ENCODE data around the gene MAPKBP1. TPM values are rescaled to one million over a fixed set of nuclear protein-coding genes. Genes with fewer than 3 reads are reported as not detected.

The MAPKBP1 gene
- polyA plus RNA-seq, 6 donors from 2014 or later, result 1.6 to 5.5 (median 2.2) TPM; not detected in 1

GRCh38 chr15:41790756-41791546, 16.7 kb downstream of the MAPKBP1 start:
- peaks cover 0 to 2% (median 0%) of the 10 kb centered on the region in 7 donors for H3K9me3 Mint-ChIP-seq
- DNase-seq, result no peak

DNA sequence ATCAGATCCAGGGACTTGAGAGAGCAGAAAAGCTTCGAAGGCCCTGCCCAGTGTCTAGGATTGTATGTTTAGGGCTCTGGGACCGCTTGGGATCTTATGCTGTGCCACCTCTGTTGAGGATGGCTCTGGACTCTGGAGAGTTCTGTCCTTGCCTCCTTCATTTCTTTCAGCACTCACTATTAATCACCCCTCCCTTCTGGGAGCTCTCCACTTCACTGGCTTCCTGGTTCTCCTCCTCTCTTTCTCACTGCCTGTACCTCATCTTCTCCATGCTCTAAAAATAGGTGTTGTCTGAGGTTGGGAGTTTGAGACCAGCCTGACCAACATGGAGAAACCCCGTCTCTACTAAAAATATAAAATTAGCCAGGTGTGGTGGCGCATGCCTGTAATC, 17.3 kb downstream of the MAPKBP1 start:
- Mint-ChIP-seq H3K4me3 (peak overlapping the region in 1 of 8 donors; percentile 65), H3K9me3 (peaks cover 0 to 2% (median 0%) of the 10 kb centered on the region in 7 donors), H3K27ac (peak overlapping the region in 4 of 6 donors; percentile 15 to 71 (median 30)), H3K27me3 (no peaks in the 10 kb centered on the region), H3K4me1 (peaks cover 60 to 67% (median 65%) of the 10 kb centered on the region in 3 donors), H3K36me3 (no peaks in the 10 kb centered on the region)
- DNase-seq (no peak), ATAC-seq (ENCODE audit: low read depth in 2 of 2) (no peak)

More at GRCh38 chr15:41790756-41791546, 16.7 kb downstream of the MAPKBP1 start:
- ATAC-seq (ENCODE audit: low read depth in 2 of 2), result peak in 1 of 2 donors; percentile 25
- Mint-ChIP-seq H3K36me3 (no peaks in the 10 kb centered on the region), H3K4me3 (peak overlapping the region in 2 of 8 donors; percentile 29 to 65), H3K27ac (peak overlapping the region in 3 of 6 donors; percentile 13 to 79 (median 71)), H3K27me3 (no peaks in the 10 kb centered on the region), H3K4me1 (peaks cover 58 to 64% (median 59%) of the 10 kb centered on the region in 3 donors)

- Mint-ChIP-seq H3K4me1 (peaks cover 60 to 70% (median 63%) of the 10 kb centered on the region in 3 donors), H3K27me3 (no peaks in the 10 kb centered on the region), H3K4me3 (peak overlapping the region in 1 of 8 donors; percentile 3), H3K9me3 (peaks cover 0 to 2% (median 0%) of the 10 kb centered on the region in 7 donors), H3K27ac (peak overlapping the region in 3 of 6 donors; percentile 21 to 71 (median 38)), H3K36me3 (no peaks in the 10 kb centered on the region)
- ATAC-seq (ENCODE audit: low read depth in 2 of 2) (no peak), DNase-seq (no peak)
Measured at GRCh38 chr15:41792000-41792637, 17.8 kb downstream of the MAPKBP1 start.

DNA sequence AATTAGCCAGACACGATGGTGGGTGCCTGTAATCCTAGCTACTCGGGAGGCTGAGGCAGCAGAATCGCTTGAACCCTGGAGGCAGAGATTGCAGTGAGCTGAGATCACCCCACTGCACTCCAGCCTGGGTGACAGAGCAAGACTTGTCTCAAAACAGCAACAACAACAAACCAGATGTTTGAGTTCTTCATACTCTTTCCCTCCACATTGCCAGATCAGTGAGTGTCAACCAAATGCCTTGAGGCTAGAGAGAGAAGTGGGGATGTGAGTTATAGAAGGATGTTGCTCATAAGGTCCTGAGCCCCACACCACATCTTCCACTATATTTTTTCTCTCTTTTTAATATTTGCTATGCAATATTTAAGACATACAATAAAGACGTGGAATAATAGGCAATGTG, 19.8 kb downstream of the MAPKBP1 start:
- Mint-ChIP-seq H3K36me3 (peaks cover 0 to 1% of the 10 kb centered on the region in 2 donors), H3K9me3 (peaks cover 0 to 2% (median 0%) of the 10 kb centered on the region in 7 donors), H3K27me3 (no peaks in the 10 kb centered on the region), H3K4me3 (no peak overlapping the region), H3K4me1 (peaks cover 50 to 66% (median 55%) of the 10 kb centered on the region in 3 donors), H3K27ac (no peak overlapping the region)
- DNase-seq, result no peak
- ATAC-seq (ENCODE audit: low read depth in 2 of 2), result no peak

- Mint-ChIP-seq H3K36me3 (peaks cover 11 to 14% of the 10 kb centered on the region in 2 donors), H3K9me3 (peaks cover 0 to 2% (median 0%) of the 10 kb centered on the region in 7 donors), H3K4me1 (peaks cover 29 to 50% (median 37%) of the 10 kb centered on the region in 3 donors), H3K27me3 (no peaks in the 10 kb centered on the region), H3K4me3 (peak overlapping the region in 1 of 8 donors; percentile 12), H3K27ac (peak overlapping the region; percentile 5 to 93 (median 44))
- no peak for ATAC-seq (ENCODE audit: low read depth in 2 of 2)
- no peak for DNase-seq
Measured at GRCh38 chr15:41795996-41796856, 21.9 kb downstream of the MAPKBP1 start.

GRCh38 chr15:41797201-41797944, 23.1 kb downstream of the MAPKBP1 start:
- Mint-ChIP-seq H3K9me3 (peaks cover 0 to 2% (median 0%) of the 10 kb centered on the region in 7 donors), H3K4me1 (peaks cover 18 to 43% (median 26%) of the 10 kb centered on the region in 3 donors), H3K36me3 (peaks cover 11 to 14% of the 10 kb centered on the region in 2 donors), H3K27me3 (no peaks in the 10 kb centered on the region), H3K27ac (peak overlapping the region in 4 of 6 donors; percentile 3 to 49 (median 20)), H3K4me3 (no peak overlapping the region)
- ATAC-seq (ENCODE audit: low read depth in 2 of 2), result no peak
- no peak for DNase-seq

- no peak for DNase-seq
- H3K4me3 Mint-ChIP-seq, result peak overlapping the region in 1 of 8 donors; percentile 30
- peaks cover 17 to 43% (median 24%) of the 10 kb centered on the region in 3 donors for H3K4me1 Mint-ChIP-seq
- H3K27me3 Mint-ChIP-seq, result no peaks in the 10 kb centered on the region
- H3K9me3 Mint-ChIP-seq, result peaks cover 0 to 2% (median 0%) of the 10 kb centered on the region in 7 donors
- H3K36me3 Mint-ChIP-seq, result peaks cover 11 to 14% of the 10 kb centered on the region in 2 donors
- H3K27ac Mint-ChIP-seq, result peak overlapping the region in 1 of 6 donors; percentile 8
- ATAC-seq (ENCODE audit: low read depth in 2 of 2), result no peak
Measured at GRCh38 chr15:41798607-41799487, 24.6 kb downstream of the MAPKBP1 start.

- ATAC-seq (ENCODE audit: low read depth in 2 of 2) (no peak), DNase-seq (no peak)
- Mint-ChIP-seq H3K4me1 (peaks cover 13 to 46% (median 24%) of the 10 kb centered on the region in 3 donors), H3K4me3 (no peak overlapping the region), H3K9me3 (peaks cover 0 to 2% (median 0%) of the 10 kb centered on the region in 7 donors), H3K27me3 (no peaks in the 10 kb centered on the region), H3K36me3 (peaks cover 11 to 14% of the 10 kb centered on the region in 2 donors), H3K27ac (peak overlapping the region in 1 of 6 donors; percentile 63)
Measured at GRCh38 chr15:41799488-41799805, 25.2 kb downstream of the MAPKBP1 start.

DNA sequence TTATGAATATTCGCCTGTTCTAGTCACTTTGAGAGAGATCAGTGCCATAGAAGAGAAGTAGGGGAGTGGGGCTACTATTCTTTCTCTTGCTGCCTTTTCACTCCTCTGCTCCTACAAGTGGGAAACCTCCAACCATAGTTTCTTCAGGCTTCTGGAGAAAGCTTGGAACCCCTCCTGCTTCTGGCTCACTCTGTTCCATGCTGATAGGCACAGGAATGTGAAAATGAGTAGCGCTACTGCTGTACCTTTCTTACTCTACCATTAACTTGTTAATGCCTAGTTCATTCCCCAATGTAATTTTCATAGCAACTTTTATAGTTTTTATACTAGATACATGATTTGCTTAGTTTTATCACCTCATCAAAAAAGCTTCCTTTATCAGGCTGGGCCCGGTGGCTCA, 26.9 kb downstream of the MAPKBP1 start:
- DNase-seq (no peak), ATAC-seq (ENCODE audit: low read depth in 2 of 2) (no peak)
- no peaks in the 10 kb centered on the region for H3K9me3 Mint-ChIP-seq
- H3K4me3 Mint-ChIP-seq, result no peak overlapping the region
- peaks cover 0 to 35% (median 8%) of the 10 kb centered on the region in 3 donors for H3K4me1 Mint-ChIP-seq
- H3K36me3 Mint-ChIP-seq, result peaks cover 11 to 14% of the 10 kb centered on the region in 2 donors
- H3K27ac Mint-ChIP-seq, result peak overlapping the region in 1 of 6 donors; percentile 47
- H3K27me3 Mint-ChIP-seq, result no peaks in the 10 kb centered on the region

- Mint-ChIP-seq H3K9me3 (no peaks in the 10 kb centered on the region), H3K27me3 (no peaks in the 10 kb centered on the region), H3K4me3 (no peak overlapping the region), H3K4me1 (peaks cover 0 to 27% (median 7%) of the 10 kb centered on the region in 3 donors), H3K36me3 (peaks cover 11 to 14% of the 10 kb centered on the region in 2 donors), H3K27ac (no peak overlapping the region)
- ATAC-seq (ENCODE audit: low read depth in 2 of 2) (no peak), DNase-seq (no peak)
Measured at GRCh38 chr15:41801850-41802455, 27.7 kb downstream of the MAPKBP1 start.

GRCh38 chr15:41804361-41804760, 30.1 kb downstream of the MAPKBP1 start:
- Mint-ChIP-seq H3K4me3 (no peak overlapping the region), H3K9me3 (no peaks in the 10 kb centered on the region), H3K36me3 (peaks cover 10 to 11% of the 10 kb centered on the region in 2 donors), H3K4me1 (peaks cover 3 to 18% (median 4%) of the 10 kb centered on the region in 3 donors), H3K27ac (peak overlapping the region in 3 of 6 donors; percentile 46 to 62 (median 53)), H3K27me3 (no peaks in the 10 kb centered on the region)
- ATAC-seq (ENCODE audit: low read depth in 2 of 2) (no peak), DNase-seq (no peak)

Measured in naive B cell (primary cell).